GM18507 (cell line): ENCODE data around the gene BICD1.
"Not testable (repeated sequence)": the region's sequence is repeated elsewhere in the genome, so short reads cannot be mapped to it uniquely, and the experiment has no call there.

ENCODE experiments used
- DNase-seq: peaks from one replicate; pipeline ENCODE4 v3.0.0; 2011; ENCODE audit warnings: low read depth; ENCODE audit not compliant: insufficient read length; ENCODE audit errors: extremely low spot score
- FAIRE-seq: peaks from 2 replicates; lab custom pipeline; 2011; peaks lifted over from hg19 to GRCh38; lab: Jason Lieb, UNC

The BICD1 gene

GRCh38 chr12:32171211-32171610 is 64.6 kb downstream of the BICD1 start:
- FAIRE-seq, result no peak
- DNase-seq, result no peak

- DNase-seq, result no peak
- no peak for FAIRE-seq
Measured at GRCh38 chr12:32176606-32177005, 70.0 kb downstream of the BICD1 start.

GRCh38 chr12:32178341-32179010 is 71.8 kb downstream of the BICD1 start:
- DNase-seq (no peak), FAIRE-seq (no peak)

- no peak for FAIRE-seq
- DNase-seq, result no peak
Measured at GRCh38 chr12:32179011-32179395, 72.4 kb downstream of the BICD1 start.

GRCh38 chr12:32181498-32182175 is 75.0 kb downstream of the BICD1 start:
- FAIRE-seq (no peak), DNase-seq (no peak)

- DNase-seq (no peak), FAIRE-seq (no peak)
Measured at GRCh38 chr12:32183650-32184049, 77.0 kb downstream of the BICD1 start.

GRCh38 chr12:32187127-32187526 is 80.5 kb downstream of the BICD1 start:
- DNase-seq, FAIRE-seq: not testable (repeated sequence)

GRCh38 chr12:32191445-32191844 is 84.8 kb downstream of the BICD1 start:
- FAIRE-seq (no peak), DNase-seq (no peak)

- DNase-seq, result no peak
- FAIRE-seq, result peak; percentile 26
Measured at GRCh38 chr12:32196250-32197198, 89.9 kb downstream of the BICD1 start.

- no peak for DNase-seq
- no peak for FAIRE-seq
Measured at GRCh38 chr12:32197421-32197820, 90.8 kb downstream of the BICD1 start.

GRCh38 chr12:32198555-32198954 is 91.9 kb downstream of the BICD1 start:
- FAIRE-seq, result no peak
- no peak for DNase-seq

GRCh38 chr12:32201096-32201495 is 94.4 kb downstream of the BICD1 start:
- no peak for DNase-seq
- no peak for FAIRE-seq

GRCh38 chr12:32201976-32202375 is 95.3 kb downstream of the BICD1 start:
- FAIRE-seq, result no peak
- no peak for DNase-seq

GRCh38 chr12:32205731-32206130 is 99.1 kb downstream of the BICD1 start:
- FAIRE-seq (no peak), DNase-seq (no peak)

- FAIRE-seq (no peak), DNase-seq (no peak)
Measured at GRCh38 chr12:32208355-32208754, 101.7 kb downstream of the BICD1 start.

- DNase-seq (no peak), FAIRE-seq (no peak)
Measured at GRCh38 chr12:32211066-32211899, 104.6 kb downstream of the BICD1 start.

- FAIRE-seq (peak; percentile 38), DNase-seq (no peak)
Measured at GRCh38 chr12:32211900-32212156, 105.2 kb downstream of the BICD1 start.

- FAIRE-seq (no peak), DNase-seq (no peak)
Measured at GRCh38 chr12:32214723-32215122, 108.1 kb downstream of the BICD1 start.

GRCh38 chr12:32217354-32218310 is 111.0 kb downstream of the BICD1 start:
- FAIRE-seq (no peak), DNase-seq (no peak)
